Natural killer cell (primary cell): ENCODE measurements around the gene MRPS34. TPM values are rescaled to one million over a fixed set of nuclear protein-coding genes. Genes with fewer than 3 reads are reported as not detected.

Source experiments
- ATAC-seq, 3 donors: fragments of 150-1000 bp in 2 of 3; fragments of 200-7000 bp in 1 of 3; cut with Tn5 transposase; 1 replicate in 1 of 3; 2 replicates in 2 of 3; pipeline ENCODE4 v1.10.0; 2021; ENCODE audit warnings: mild to moderate bottlenecking in 2 of 3, moderate library complexity in 2 of 3
- DNase-seq, 2 donors: peaks; one replicate each; pipeline versions ENCODE4 v3.0.0 to v3.0.0-alpha.2; 2013 to 2021; ENCODE audit warnings: mixed read lengths in 1 of 2
- H3K27ac ChIP-seq: one replicate; pipeline ENCODE4 v1.5.1; 2013; ENCODE audit warnings: mild to moderate bottlenecking, low read length
- H3K27me3 ChIP-seq: one replicate; pipeline ENCODE4 v1.6.1; 2013; ENCODE audit warnings: low read length; ENCODE audit not compliant: control insufficient read depth, insufficient read depth
- H3K36me3 ChIP-seq: one replicate; pipeline ENCODE4 v1.6.1; 2013; ENCODE audit warnings: low read length; ENCODE audit not compliant: control insufficient read depth, insufficient read depth
- H3K4me1 ChIP-seq: one replicate; pipeline ENCODE4 v1.6.1; 2013; ENCODE audit warnings: low read length; ENCODE audit not compliant: control insufficient read depth, insufficient read depth
- H3K4me3 ChIP-seq: one replicate; pipeline ENCODE4 v1.5.1; 2013; ENCODE audit warnings: low read length
- H3K9me3 ChIP-seq: one replicate; pipeline ENCODE4 v1.6.1; 2013; ENCODE audit warnings: low read length; ENCODE audit not compliant: control insufficient read depth, insufficient read depth
- H3K27ac Mint-ChIP-seq, 2 donors: one replicate each; pipeline ENCODE4 v1.8.0; 2022; ENCODE audit warnings: mild to moderate bottlenecking in 2 of 2, mixed read lengths in 2 of 2, moderate library complexity in 1 of 2
- H3K27me3 Mint-ChIP-seq, 2 donors: one replicate each; pipeline ENCODE4 v1.8.0; 2022; ENCODE audit warnings: low read depth in 2 of 2, mixed read lengths in 2 of 2
- H3K36me3 Mint-ChIP-seq: one replicate; pipeline ENCODE4 v1.8.0; 2022; ENCODE audit warnings: mixed read lengths
- H3K4me1 Mint-ChIP-seq, 2 donors: one replicate each; pipeline ENCODE4 v1.8.0; 2022; ENCODE audit warnings: mixed read lengths in 2 of 2
- H3K4me3 Mint-ChIP-seq: one replicate; pipeline ENCODE4 v1.8.0; 2022; ENCODE audit warnings: mild to moderate bottlenecking, moderate library complexity, mixed read lengths
- H3K9me3 Mint-ChIP-seq, 2 donors: one replicate each; pipeline ENCODE4 v1.8.0; 2022; ENCODE audit warnings: mixed read lengths in 2 of 2
- CTCF ChIP-seq: fragments of 200-600 bp; IDR thresholded peaks from one replicate; pipeline ENCODE4 v1.8.0; 2022; ENCODE audit warnings: antibody characterized with exemption
- WGBS: methylation state at CpG from one replicate; pipeline ENCODE4 v1.1.7; 2013; ENCODE audit warnings: missing lambda C conversion rate; ENCODE audit not compliant: insufficient coverage; 5-methylcytosine and 5-hydroxymethylcytosine counted together
- intact Hi-C: fragments of 100-400 bp; cut with micrococcal nuclease; formaldehyde crosslinking; loops from one replicate; pipeline ENCODE4 v1.14.2; 2022
- total RNA-seq, 4 donors: library from RNA; stranded (reverse); fragments of 120-200 nt in 1 of 4; gene quantifications; one replicate each; pipeline versions ENCODE4 v1.2.3 to v1.2.4, GENCODE V29; 2013 to 2022

Gene MRPS34
- total RNA-seq, 3 donors from 2014 or later (not counting 1 experiment from before 2014, with no cell fraction given), result 26.5 to 42.0 (median 41.4) TPM

- H3K27ac Mint-ChIP-seq, result peak overlapping the region in 1 of 2 donors; percentile 88
- peak overlapping the region; percentile 21 for H3K4me3 Mint-ChIP-seq
These were observed 7.1 kb upstream of the MRPS34 start for GRCh38 chr16:1779741-1780676.

GRCh38 chr16:1779234-1779701 lies 6.3 kb upstream of the MRPS34 start:
- no peak overlapping the region for H3K27ac ChIP-seq
- H3K36me3 ChIP-seq, result peaks cover 24% of the 10 kb centered on the region
- intact Hi-C loops, result loop anchor here (10.0 kb wide), 1 partner anchor 146 kb away; no protein-coding TSS in a partner anchor
- Mint-ChIP-seq H3K4me3 (no peak overlapping the region), H3K27ac (no peak overlapping the region), H3K36me3 (no peaks in the 10 kb centered on the region), H3K27me3 (no peaks in the 10 kb centered on the region), H3K4me1 (peaks cover 10 to 15% of the 10 kb centered on the region in 2 donors), H3K9me3 (no peaks in the 10 kb centered on the region)
- no peaks in the 10 kb centered on the region for H3K9me3 ChIP-seq
- no peak for TF ChIP-seq CTCF
- ATAC-seq, result no peak
- no peak for DNase-seq
- no peak overlapping the region for H3K4me3 ChIP-seq
- no peaks in the 10 kb centered on the region for H3K27me3 ChIP-seq
- WGBS, result 94% methylated on average over 8 of the region's 8 CpGs
- peaks cover 50% of the 10 kb centered on the region for H3K4me1 ChIP-seq

More at GRCh38 chr16:1779741-1780676, 7.1 kb upstream of the MRPS34 start:
- intact Hi-C loops, result loop anchor here (10.0 kb wide), 1 partner anchor 145 kb away; no protein-coding TSS in a partner anchor
- Histone ChIP-seq H3K27ac (no peak overlapping the region), H3K27me3 (no peaks in the 10 kb centered on the region), H3K4me3 (no peak overlapping the region), H3K9me3 (no peaks in the 10 kb centered on the region), H3K4me1 (peaks cover 45% of the 10 kb centered on the region), H3K36me3 (peaks cover 24% of the 10 kb centered on the region)
- Mint-ChIP-seq H3K4me1 (peaks cover 10 to 16% of the 10 kb centered on the region in 2 donors), H3K36me3 (no peaks in the 10 kb centered on the region), H3K9me3 (no peaks in the 10 kb centered on the region), H3K27me3 (no peaks in the 10 kb centered on the region)
- 90% methylated on average over 27 of the region's 27 CpGs for WGBS
- no peak for ATAC-seq
- no peak for DNase-seq
- no peak for TF ChIP-seq CTCF

- H3K36me3 ChIP-seq, result peaks cover 24% of the 10 kb centered on the region
- no peak overlapping the region for H3K27ac ChIP-seq
- H3K27ac Mint-ChIP-seq, result no peak overlapping the region
- no peak for TF ChIP-seq CTCF
- no peaks in the 10 kb centered on the region for H3K27me3 ChIP-seq
- WGBS, result 90% methylated on average over 34 of the region's 34 CpGs
- H3K9me3 Mint-ChIP-seq, result no peaks in the 10 kb centered on the region
- H3K4me3 ChIP-seq, result no peak overlapping the region
- H3K4me1 Mint-ChIP-seq, result peaks cover 14 to 19% of the 10 kb centered on the region in 2 donors
- intact Hi-C loops, result loop anchor here (10.0 kb wide), 1 partner anchor 146 kb away; no protein-coding TSS in a partner anchor
- no peak for DNase-seq
- H3K36me3 Mint-ChIP-seq, result no peaks in the 10 kb centered on the region
- H3K4me3 Mint-ChIP-seq, result peak overlapping the region; percentile 31
- peaks cover 49% of the 10 kb centered on the region for H3K4me1 ChIP-seq
- H3K9me3 ChIP-seq, result no peaks in the 10 kb centered on the region
- no peaks in the 10 kb centered on the region for H3K27me3 Mint-ChIP-seq
- no peak for ATAC-seq
These were observed 5.6 kb upstream of the MRPS34 start for GRCh38 chr16:1778200-1779179.
